ENCODE results near the gene DMRTC1.
"Not testable (repeated sequence)": the region's sequence is repeated elsewhere in the genome, so short reads cannot be mapped to it uniquely, and the experiment has no call there.

DNA sequence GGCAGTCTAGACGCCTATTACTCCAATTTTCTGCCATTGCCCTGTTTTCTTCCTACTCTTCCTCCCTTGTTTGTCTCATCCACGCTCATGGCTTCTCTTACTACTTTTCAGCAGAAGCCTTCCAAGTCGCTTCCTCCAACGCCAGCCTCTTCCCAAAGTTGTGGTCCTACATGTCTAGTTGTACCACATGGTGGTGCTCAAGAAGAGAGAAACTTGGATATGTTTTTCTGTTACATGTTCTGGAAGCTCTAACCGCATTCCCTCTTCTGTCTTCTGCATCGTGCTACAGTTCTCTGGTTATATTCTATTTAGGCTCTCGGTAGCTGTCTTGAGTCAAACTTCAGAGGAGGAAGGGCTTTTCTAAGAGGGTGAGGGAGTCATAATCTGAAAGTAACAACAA, 31.2 kb upstream of the DMRTC1 start:
- TF ChIP-seq MAX (IDR thresholded peaks at IDR 0.05); TAF1 (IDR thresholded peaks at IDR 0.05; ENCODE audit: low read depth, low read length); ZNF274 (IDR thresholded peaks at IDR 0.05; ENCODE audit: borderline replicate concordance, extremely low read depth, low read length); MAFK (IDR thresholded peaks at IDR 0.05; ENCODE audit: low read depth, low read length); TBP (IDR thresholded peaks at IDR 0.05; ENCODE audit: low read depth, low read length): not testable (repeated sequence)

Data from H1 (cell line).